ENCODE data around the gene RAB43. TPM values are rescaled to one million over a fixed set of nuclear protein-coding genes. Genes with fewer than 3 reads are reported as not detected.
"Not testable (repeated sequence)": the region's sequence is repeated elsewhere in the genome, so short reads cannot be mapped to it uniquely, and the experiment has no call there.

Gene RAB43
- total RNA-seq, 2 experiments from 2014 or later: 47.5 to 48.1 TPM

DNA sequence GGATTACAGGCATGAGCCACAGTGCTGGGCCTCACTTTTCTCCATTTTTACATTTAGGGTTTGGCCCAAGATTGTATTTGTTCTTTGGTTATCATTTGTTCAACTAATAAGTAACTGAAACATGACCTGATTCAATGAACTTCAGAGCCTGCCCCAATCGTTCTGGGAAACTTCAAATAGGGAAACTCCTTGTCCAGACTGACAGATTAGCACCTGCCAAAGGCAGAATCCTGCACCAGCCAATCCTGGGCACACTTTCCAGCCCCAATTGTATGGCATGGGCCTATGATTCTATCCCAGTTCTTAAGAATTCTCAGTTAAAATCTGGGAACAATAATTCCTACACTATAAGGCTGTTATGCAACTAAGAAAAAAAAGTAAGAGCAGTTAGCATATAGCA is 18.3 kb upstream of the RAB43 start:
- Mint-ChIP-seq H3K27ac (no peak overlapping the region), H3K9me3 (no peaks in the 10 kb centered on the region), H3K4me3 (no peak overlapping the region), H3K4me1 (ENCODE audit: low read depth) (no peaks in the 10 kb centered on the region), H3K27me3 (no peaks in the 10 kb centered on the region), H3K36me3 (ENCODE audit: low read depth) (peaks cover 58% of the 10 kb centered on the region)
- POLR2A ChIA-PET: no interaction called here
- intact Hi-C loops (cut with DNase I, micrococcal nuclease): no loop called here
- H3K4me3 ChIP-seq (ENCODE audit: low read length): no peak overlapping the region
- TF ChIP-seq, protein P1, sequence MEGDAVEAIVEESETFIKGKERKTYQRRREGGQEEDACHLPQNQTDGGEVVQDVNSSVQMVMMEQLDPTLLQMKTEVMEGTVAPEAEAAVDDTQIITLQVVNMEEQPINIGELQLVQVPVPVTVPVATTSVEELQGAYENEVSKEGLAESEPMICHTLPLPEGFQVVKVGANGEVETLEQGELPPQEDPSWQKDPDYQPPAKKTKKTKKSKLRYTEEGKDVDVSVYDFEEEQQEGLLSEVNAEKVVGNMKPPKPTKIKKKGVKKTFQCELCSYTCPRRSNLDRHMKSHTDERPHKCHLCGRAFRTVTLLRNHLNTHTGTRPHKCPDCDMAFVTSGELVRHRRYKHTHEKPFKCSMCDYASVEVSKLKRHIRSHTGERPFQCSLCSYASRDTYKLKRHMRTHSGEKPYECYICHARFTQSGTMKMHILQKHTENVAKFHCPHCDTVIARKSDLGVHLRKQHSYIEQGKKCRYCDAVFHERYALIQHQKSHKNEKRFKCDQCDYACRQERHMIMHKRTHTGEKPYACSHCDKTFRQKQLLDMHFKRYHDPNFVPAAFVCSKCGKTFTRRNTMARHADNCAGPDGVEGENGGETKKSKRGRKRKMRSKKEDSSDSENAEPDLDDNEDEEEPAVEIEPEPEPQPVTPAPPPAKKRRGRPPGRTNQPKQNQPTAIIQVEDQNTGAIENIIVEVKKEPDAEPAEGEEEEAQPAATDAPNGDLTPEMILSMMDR (IDR thresholded peaks at IDR 0.05): no peak
- ATAC-seq (ENCODE audit: poor library complexity) (no peak), DNase-seq (no peak)
- no peaks in the 10 kb centered on the region for H3K27me3 ChIP-seq (ENCODE audit: control insufficient read depth in 1 of 2, insufficient read depth in 2 of 2, low read length in 2 of 2)
- CTCF ChIA-PET: interaction anchor here (1.0 kb wide), 1 partner anchor 170 kb away, joined by 3 read pairs; no protein-coding TSS in a partner anchor
- H3K27ac ChIP-seq (ENCODE audit: low read depth in 1 of 2, low read length in 2 of 2): no peak overlapping the region
- H3K36me3 ChIP-seq (ENCODE audit: insufficient read depth, low read length): peaks cover 52% of the 10 kb centered on the region
- H3K4me1 ChIP-seq (ENCODE audit: insufficient read depth, low read length): no peaks in the 10 kb centered on the region
- H3K9me3 ChIP-seq (ENCODE audit: control insufficient read depth in 1 of 2, insufficient read depth in 1 of 2, low read length in 2 of 2): no peaks in the 10 kb centered on the region

DNA sequence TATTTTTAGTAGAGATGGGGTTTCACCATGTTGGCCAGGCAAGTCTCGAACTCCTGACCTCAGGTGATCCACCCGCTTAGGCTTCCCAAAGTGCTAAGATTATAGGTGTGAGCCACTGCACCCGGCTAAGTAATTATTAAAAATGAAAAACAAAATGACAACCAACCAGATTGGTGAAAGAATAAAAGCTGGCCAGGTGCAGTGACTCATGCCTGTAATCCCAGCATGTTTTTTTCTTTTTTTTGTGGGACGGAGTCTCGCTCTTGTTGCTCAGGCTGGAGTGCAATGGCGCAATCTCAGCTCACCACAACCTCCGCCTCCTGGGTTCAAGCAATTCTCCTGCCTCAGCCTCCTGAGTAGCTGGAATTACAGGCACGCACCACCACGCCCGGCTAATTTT is 14.7 kb upstream of the RAB43 start:
- H3K36me3 ChIP-seq (ENCODE audit: insufficient read depth, low read length): peaks cover 73% of the 10 kb centered on the region
- DNase-seq; H3K4me1 ChIP-seq (ENCODE audit: insufficient read depth, low read length); ATAC-seq (ENCODE audit: poor library complexity); H3K9me3 Mint-ChIP-seq; H3K4me3 ChIP-seq (ENCODE audit: low read length); H3K27me3 Mint-ChIP-seq; H3K27ac ChIP-seq (ENCODE audit: low read depth in 1 of 2, low read length in 2 of 2); H3K9me3 ChIP-seq (ENCODE audit: control insufficient read depth in 1 of 2, insufficient read depth in 1 of 2, low read length in 2 of 2); H3K4me3 Mint-ChIP-seq; intact Hi-C loops (cut with DNase I, micrococcal nuclease); H3K27ac Mint-ChIP-seq; H3K27me3 ChIP-seq (ENCODE audit: control insufficient read depth in 1 of 2, insufficient read depth in 2 of 2, low read length in 2 of 2): not testable (repeated sequence)
- Mint-ChIP-seq H3K36me3 (ENCODE audit: low read depth) (peaks cover 68% of the 10 kb centered on the region), H3K4me1 (ENCODE audit: low read depth) (peaks cover 21% of the 10 kb centered on the region)
- CTCF ChIA-PET: interaction anchor here (1.1 to 1.2 kb wide), 2 partner anchors 12 to 26 kb away, joined by 3 to 5 read pairs; no protein-coding TSS in a partner anchor
- POLR2A ChIA-PET: interaction anchor here (0.6 to 6.6 kb wide), 2 partner anchors 16 to 68 kb away, joined by 4 to 47 read pairs; partner anchors contain the start of gene RAB43

DNA sequence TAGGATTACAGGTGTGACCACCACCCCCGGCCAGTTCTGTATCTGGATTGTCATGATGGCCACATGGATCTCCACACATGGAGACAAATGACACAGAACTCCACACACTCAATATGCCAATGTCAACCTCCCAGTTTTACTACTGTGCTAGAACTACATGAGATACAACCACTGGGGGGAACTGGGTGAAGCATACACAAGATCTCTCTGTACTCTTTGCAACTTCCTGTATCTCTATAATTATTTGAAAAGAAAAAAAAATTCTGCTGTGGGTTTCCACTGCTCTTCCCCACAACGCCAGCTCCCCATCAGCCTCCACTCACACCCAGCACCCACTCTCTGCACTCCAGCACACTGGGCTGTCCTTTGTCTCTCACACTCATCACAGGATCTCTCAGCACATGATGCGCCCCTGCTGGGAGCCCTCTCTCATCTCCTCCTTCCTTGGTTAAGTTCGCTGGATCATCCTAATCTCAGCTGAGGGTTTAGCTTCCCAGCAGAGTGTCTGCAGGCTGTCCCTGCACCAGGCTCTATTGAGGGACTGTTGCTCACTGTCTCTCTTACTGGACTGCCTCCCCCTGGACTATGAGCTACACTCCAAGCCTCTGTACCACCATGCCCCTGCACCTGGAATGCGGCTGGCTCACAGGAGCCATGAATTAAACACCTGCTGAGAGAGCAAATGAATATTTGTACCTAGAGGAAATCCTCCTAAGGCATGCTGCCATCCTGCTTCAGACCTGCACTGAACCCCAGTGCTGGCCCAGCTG is 10.7 kb upstream of the RAB43 start:
- TF ChIP-seq, protein P1 (IDR thresholded peaks at IDR 0.05): no peak
- H3K36me3 Mint-ChIP-seq (ENCODE audit: low read depth): peaks cover 81% of the 10 kb centered on the region
- H3K9me3 Mint-ChIP-seq: no peaks in the 10 kb centered on the region
- H3K9me3 ChIP-seq (ENCODE audit: control insufficient read depth in 1 of 2, insufficient read depth in 1 of 2, low read length in 2 of 2): no peaks in the 10 kb centered on the region
- H3K4me3 Mint-ChIP-seq: no peak overlapping the region
- H3K36me3 ChIP-seq (ENCODE audit: insufficient read depth, low read length): peaks cover 74% of the 10 kb centered on the region
- no peak overlapping the region for H3K4me3 ChIP-seq (ENCODE audit: low read length)
- peaks cover 21% of the 10 kb centered on the region for H3K4me1 Mint-ChIP-seq (ENCODE audit: low read depth)
- DNase-seq (no peak), ATAC-seq (ENCODE audit: poor library complexity) (peak; percentile 62)
- ChIA-PET POLR2A (interaction anchor here (1.6 to 6.6 kb wide), 2 partner anchors 12 to 29 kb away, joined by 3 to 47 read pairs; partner anchors contain the start of gene RAB43), CTCF (no interaction called here)
- intact Hi-C loops (cut with DNase I, micrococcal nuclease): no loop called here
- H3K4me1 ChIP-seq (ENCODE audit: insufficient read depth, low read length): peaks cover 3% of the 10 kb centered on the region
- H3K27ac ChIP-seq (ENCODE audit: low read depth in 1 of 2, low read length in 2 of 2): no peak overlapping the region
- peak overlapping the region; percentile 43 for H3K27ac Mint-ChIP-seq
- H3K27me3 ChIP-seq (ENCODE audit: control insufficient read depth in 1 of 2, insufficient read depth in 2 of 2, low read length in 2 of 2): no peaks in the 10 kb centered on the region
- H3K27me3 Mint-ChIP-seq: no peaks in the 10 kb centered on the region

Data from CD4-positive, alpha-beta T cell (primary cell).